MM.1S (cell line): ENCODE results near the gene PCDH9.

Experiments used
- DNase-seq: peaks from one replicate; pipeline ENCODE4 v3.0.0-alpha.2; 2015
- H2AFZ ChIP-seq: fragments of 300-600 bp; sonication (generic); 2 replicates; pipeline ENCODE4 v1.6.0; 2016; ENCODE audit warnings: antibody characterized with exemption, low read length
- H3F3A ChIP-seq: fragments of 300-600 bp; sonication (generic); 2 replicates; pipeline ENCODE4 v1.6.1; 2016; ENCODE audit warnings: mild to moderate bottlenecking, antibody characterized with exemption, low read length, moderate library complexity, mixed read lengths; ENCODE audit not compliant: insufficient read depth
- H3K27ac ChIP-seq: fragments of 300-600 bp; sonication (generic); 2 replicates; pipeline ENCODE4 v1.5.1; 2016; ENCODE audit warnings: mild to moderate bottlenecking, low read length
- H3K27me3 ChIP-seq: fragments of 300-600 bp; sonication (generic); replicated peaks from 2 replicates; pipeline ENCODE4 v1.6.0; 2016; ENCODE audit warnings: low read length; ENCODE audit not compliant: insufficient read depth
- H3K36me3 ChIP-seq: fragments of 300-600 bp; sonication (generic); replicated peaks from 2 replicates; pipeline ENCODE4 v1.6.1; 2016; ENCODE audit warnings: mild to moderate bottlenecking, low read length, mixed read lengths; ENCODE audit not compliant: insufficient read depth
- H3K4me1 ChIP-seq: fragments of 300-600 bp; sonication (generic); 2 replicates; pipeline ENCODE4 v1.6.1; 2016; ENCODE audit warnings: low read length, mixed read lengths
- H3K4me2 ChIP-seq: fragments of 300-600 bp; sonication (generic); 2 replicates; pipeline ENCODE4 v1.6.0; 2016; ENCODE audit warnings: low read depth, low read length
- H3K4me3 ChIP-seq: fragments of 300-600 bp; sonication (generic); 2 replicates; pipeline ENCODE4 v1.5.1; 2016; ENCODE audit warnings: low read length, mixed read lengths
- H3K79me2 ChIP-seq: fragments of 300-600 bp; sonication (generic); 2 replicates; pipeline ENCODE4 v1.6.1; 2016; ENCODE audit warnings: mixed run types, low read length, mixed read lengths
- H3K9ac ChIP-seq: fragments of 300-600 bp; sonication (generic); 2 replicates; pipeline ENCODE4 v1.6.1; 2016; ENCODE audit warnings: low read length, mixed read lengths
- H3K9me2 ChIP-seq: fragments of 300-600 bp; sonication (generic); replicated peaks from 2 replicates; pipeline ENCODE4 v1.6.1; 2016; ENCODE audit warnings: mild to moderate bottlenecking, low read length, mixed read lengths; ENCODE audit not compliant: insufficient read depth
- H3K9me3 ChIP-seq: fragments of 300-600 bp; sonication (generic); replicated peaks from 2 replicates; pipeline ENCODE4 v1.6.1; 2016; ENCODE audit warnings: mild to moderate bottlenecking, low read length, mixed read lengths; ENCODE audit not compliant: insufficient read depth
- H4K20me1 ChIP-seq: fragments of 300-600 bp; sonication (generic); 2 replicates; pipeline ENCODE4 v1.6.1; 2016; ENCODE audit warnings: mild to moderate bottlenecking, low read length, moderate library complexity, mixed read lengths; ENCODE audit not compliant: insufficient read depth
- CTCF ChIP-seq: fragments of 300-600 bp; sonication (generic); IDR thresholded peaks from 2 replicates; pipeline ENCODE4 v1.5.1; 2016; ENCODE audit warnings: antibody characterized with exemption, low read length, mixed read lengths
- EZH2 ChIP-seq: fragments of 300-600 bp; sonication (generic); optimal IDR thresholded peaks from 2 replicates; pipeline ENCODE3; 2017; ENCODE audit warnings: low read depth, mild to moderate bottlenecking, antibody characterized with exemption, low read length, mixed read lengths
- EZH2phosphoT487 ChIP-seq: fragments of 300-600 bp; sonication (generic); IDR thresholded peaks from 2 replicates; pipeline ENCODE4 v1.6.1; 2018; ENCODE audit warnings: antibody characterized with exemption, low read length

Gene PCDH9

DNA sequence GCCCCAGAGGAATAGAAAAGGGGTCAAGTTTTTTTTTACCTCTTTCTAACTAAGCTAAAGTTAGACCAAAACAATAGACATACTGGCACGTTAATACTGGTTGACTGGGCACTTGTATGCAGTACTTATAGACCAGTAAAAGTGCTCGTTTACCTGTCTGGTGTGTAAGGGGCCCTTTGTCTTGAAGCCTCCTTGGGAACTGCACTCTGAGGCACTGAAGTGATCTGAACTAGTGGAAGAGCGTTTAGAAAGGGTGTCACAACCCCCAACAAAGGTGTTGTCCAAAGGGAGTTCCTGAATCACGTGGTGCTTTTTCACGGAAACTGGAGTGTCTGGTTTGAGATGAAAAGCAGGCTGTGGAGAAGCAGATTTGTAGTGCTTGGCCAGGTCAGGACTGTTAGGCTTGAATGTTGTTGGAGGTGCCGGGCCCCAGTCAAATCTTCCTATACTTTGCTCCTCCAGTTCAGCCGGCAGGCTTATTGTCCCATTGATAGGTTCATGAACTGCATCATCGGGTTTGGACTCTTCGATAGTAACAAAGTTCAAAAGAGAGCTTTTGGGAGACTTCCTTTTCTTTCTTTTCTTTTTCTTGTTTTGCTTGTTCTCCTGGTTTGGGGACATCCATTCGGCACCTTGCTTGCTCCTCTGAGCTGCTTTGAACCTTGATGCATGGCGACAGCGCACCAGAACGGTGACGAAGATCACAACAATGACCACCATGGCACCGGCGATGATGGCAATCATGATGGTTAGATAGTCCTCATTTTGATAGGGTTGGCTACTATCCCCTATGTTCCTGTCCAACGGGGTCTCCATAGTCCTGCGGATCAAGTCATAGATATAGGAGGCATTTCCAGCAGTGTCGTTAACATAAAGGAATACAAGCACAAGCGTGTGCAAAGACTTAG, 4.6 kb downstream of the PCDH9 start:
- Histone ChIP-seq H4K20me1 (no peaks in the 10 kb centered on the region), H2AFZ (no peak overlapping the region), H3K9me3 (no peaks in the 10 kb centered on the region), H3K4me2 (no peak overlapping the region), H3K79me2 (no peaks in the 10 kb centered on the region), H3K4me3 (no peak overlapping the region), H3K27ac (no peak overlapping the region), H3K36me3 (no peaks in the 10 kb centered on the region), H3K27me3 (no peaks in the 10 kb centered on the region), H3K9ac (no peak overlapping the region), H3F3A (no peaks in the 10 kb centered on the region), H3K9me2 (no peaks in the 10 kb centered on the region), H3K4me1 (0 out of 2 replicates have a peak, but pooled peaks cover 5% of the 10 kb centered on the region)
- DNase-seq: no peak
- TF ChIP-seq EZH2 (no peak), EZH2phosphoT487 (no peak), CTCF (no peak)

- no peak overlapping the region for H2AFZ ChIP-seq
- DNase-seq: peak; percentile 63
- H4K20me1 ChIP-seq: no peaks in the 10 kb centered on the region
- H3K79me2 ChIP-seq: no peaks in the 10 kb centered on the region
- no peaks in the 10 kb centered on the region for H3F3A ChIP-seq
- no peaks in the 10 kb centered on the region for H3K27me3 ChIP-seq
- no peak overlapping the region for H3K4me3 ChIP-seq
- 0 out of 2 replicates have a peak, but pooled peaks cover 5% of the 10 kb centered on the region for H3K4me1 ChIP-seq
- H3K9ac ChIP-seq: no peak overlapping the region
- peak overlapping the region; percentile 52; the same call in 1 of the 2 replicates for H3K4me2 ChIP-seq
- H3K36me3 ChIP-seq: no peaks in the 10 kb centered on the region
- TF ChIP-seq EZH2phosphoT487: no peak
- no peak for TF ChIP-seq EZH2
- TF ChIP-seq CTCF: peak; percentile 52
- no peaks in the 10 kb centered on the region for H3K9me2 ChIP-seq
- no peaks in the 10 kb centered on the region for H3K9me3 ChIP-seq
- no peak overlapping the region for H3K27ac ChIP-seq
These were observed 5.8 kb downstream of the PCDH9 start for GRCh38 chr13:67224148-67224846.

DNA sequence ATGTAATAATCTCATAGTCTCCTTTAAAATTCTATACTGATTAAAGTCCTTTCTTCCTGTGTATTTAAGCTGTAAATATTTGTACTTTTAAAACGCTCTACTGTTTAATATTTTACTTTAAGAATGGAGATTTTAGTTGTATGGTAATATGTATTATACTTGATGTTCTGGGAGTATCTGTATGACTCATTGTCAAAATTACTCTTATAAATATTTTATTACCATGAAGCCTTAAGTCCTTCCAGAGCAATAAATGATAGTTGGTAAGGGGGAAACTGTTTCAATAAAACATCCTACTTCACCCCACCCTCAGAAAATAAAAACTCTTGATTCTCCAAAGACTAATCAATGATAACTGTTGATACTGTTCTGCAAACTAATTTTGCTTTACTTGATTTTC, 6.4 kb downstream of the PCDH9 start:
- TF ChIP-seq EZH2phosphoT487 (no peak), EZH2 (no peak), CTCF (no peak)
- Histone ChIP-seq H3K9ac (no peak overlapping the region), H4K20me1 (no peaks in the 10 kb centered on the region), H3F3A (no peaks in the 10 kb centered on the region), H3K27ac (no peak overlapping the region), H3K27me3 (no peaks in the 10 kb centered on the region), H3K36me3 (no peaks in the 10 kb centered on the region), H3K4me2 (peak overlapping the region; percentile 52; the same call in 1 of the 2 replicates), H3K4me3 (no peak overlapping the region), H3K9me3 (no peaks in the 10 kb centered on the region), H3K79me2 (no peaks in the 10 kb centered on the region), H2AFZ (no peak overlapping the region), H3K4me1 (0 out of 2 replicates have a peak, but pooled peaks cover 5% of the 10 kb centered on the region), H3K9me2 (no peaks in the 10 kb centered on the region)
- no peak for DNase-seq
